HFFc6 (cell line): ENCODE measurements around the gene ST6GAL1. TPM values are rescaled to one million over a fixed set of nuclear protein-coding genes. Genes with fewer than 3 reads are reported as not detected.

ENCODE experiments used
- DNase-seq: peaks from one replicate; pipeline ENCODE4 v3.0.0-alpha.2; 2018
- H3K27ac Mint-ChIP-seq: 2 replicates; pipeline ENCODE4 v1.8.0; 2020; ENCODE audit warnings: mild to moderate bottlenecking, mixed read lengths
- H3K27me3 Mint-ChIP-seq: 2 replicates; pipeline ENCODE4 v1.8.0; 2021; ENCODE audit warnings: mild to moderate bottlenecking, moderate library complexity, mixed read lengths; ENCODE audit not compliant: insufficient read depth
- H3K36me3 Mint-ChIP-seq: 2 replicates; pipeline ENCODE4 v1.8.0; 2021; ENCODE audit warnings: low read depth, mixed read lengths
- H3K4me1 Mint-ChIP-seq: 2 replicates; pipeline ENCODE4 v1.8.0; 2020; ENCODE audit warnings: low read depth, mixed read lengths
- H3K4me3 Mint-ChIP-seq: 2 replicates; pipeline ENCODE4 v1.8.0; 2020; ENCODE audit warnings: mild to moderate bottlenecking, moderate library complexity, mixed read lengths
- H3K9me3 Mint-ChIP-seq: 2 replicates; pipeline ENCODE4 v1.8.0; 2020; ENCODE audit warnings: mild to moderate bottlenecking, mixed read lengths
- CTCF ChIP-seq: fragments of 200-600 bp; sonication (generic); IDR thresholded peaks from 2 replicates; pipeline ENCODE4 v1.5.0; 2021; ENCODE audit warnings: antibody characterized with exemption, mild to moderate bottlenecking
- total RNA-seq, 6 experiments: library from RNA; stranded (reverse); fragmentation: NEBNext Ultra II Directional; extraction: Animal tissue kit (Norgen Biotek cat#: 25700); gene quantifications; 2 replicates in 1 of 6; 3 replicates in 5 of 6; pipeline ENCODE4 v1.2.3, GENCODE V29; 2021

Gene ST6GAL1
- total RNA-seq, 6 experiments from 2014 or later = 0.88 to 2.6 (median 1.9) TPM

- DNase-seq = no peak
- Mint-ChIP-seq H3K27me3 (peaks cover 9% of the 10 kb centered on the region), H3K4me1 (peaks cover 28% of the 10 kb centered on the region), H3K4me3 (no peak overlapping the region), H3K27ac (no peak overlapping the region), H3K36me3 (no peaks in the 10 kb centered on the region), H3K9me3 (no peaks in the 10 kb centered on the region)
- no peak for TF ChIP-seq CTCF
Observed at GRCh38 chr3:187013159-187013716, 82.9 kb downstream of the ST6GAL1 start.

- no peak overlapping the region; the same call in 1 of the 2 replicates for H3K4me3 Mint-ChIP-seq
- H3K9me3 Mint-ChIP-seq = no peaks in the 10 kb centered on the region
- TF ChIP-seq CTCF = no peak
- no peaks in the 10 kb centered on the region for H3K36me3 Mint-ChIP-seq
- peaks cover 7% of the 10 kb centered on the region for H3K27me3 Mint-ChIP-seq
- no peak overlapping the region for H3K27ac Mint-ChIP-seq
- peak; percentile 20 for DNase-seq
- peaks cover 28% of the 10 kb centered on the region for H3K4me1 Mint-ChIP-seq
Observed at GRCh38 chr3:187014417-187014864, 84.1 kb downstream of the ST6GAL1 start.

- no peaks in the 10 kb centered on the region for H3K9me3 Mint-ChIP-seq
- H3K36me3 Mint-ChIP-seq = no peaks in the 10 kb centered on the region
- no peak for TF ChIP-seq CTCF
- peaks cover 7% of the 10 kb centered on the region for H3K27me3 Mint-ChIP-seq
- no peak overlapping the region for H3K27ac Mint-ChIP-seq
- DNase-seq = no peak
- H3K4me3 Mint-ChIP-seq = no peak overlapping the region
- peaks cover 28% of the 10 kb centered on the region for H3K4me1 Mint-ChIP-seq
Observed at GRCh38 chr3:187015903-187016638, 85.7 kb downstream of the ST6GAL1 start.

GRCh38 chr3:187016639-187017345 lies 86.5 kb downstream of the ST6GAL1 start:
- H3K4me1 Mint-ChIP-seq = peaks cover 28% of the 10 kb centered on the region
- H3K4me3 Mint-ChIP-seq = no peak overlapping the region
- peak; percentile 14 for DNase-seq
- H3K27ac Mint-ChIP-seq = no peak overlapping the region
- no peaks in the 10 kb centered on the region for H3K36me3 Mint-ChIP-seq
- no peak for TF ChIP-seq CTCF
- peaks cover 7% of the 10 kb centered on the region for H3K27me3 Mint-ChIP-seq
- no peaks in the 10 kb centered on the region for H3K9me3 Mint-ChIP-seq

GRCh38 chr3:187017511-187018230 lies 87.3 kb downstream of the ST6GAL1 start:
- Mint-ChIP-seq H3K4me3 (no peak overlapping the region), H3K4me1 (peaks cover 25% of the 10 kb centered on the region), H3K9me3 (no peaks in the 10 kb centered on the region), H3K27ac (no peak overlapping the region), H3K27me3 (peaks cover 7% of the 10 kb centered on the region), H3K36me3 (no peaks in the 10 kb centered on the region)
- no peak for TF ChIP-seq CTCF
- DNase-seq = no peak
